DND-41 (cell line): ENCODE measurements around the gene HSD17B2.

Experiments used
- EZH2 ChIP-seq: IDR thresholded peaks from 3 replicates; pipeline ENCODE4 v1.6.1; 2012; ENCODE audit warnings: borderline replicate concordance, low read depth, mild to moderate bottlenecking, moderate library complexity, low read length, inconsistent platforms; ENCODE audit not compliant: severe bottlenecking
- TF ChIP-seq, protein P1 (sequence below): IDR thresholded peaks from 2 replicates; pipeline ENCODE4 v1.5.1; 2012; ENCODE audit warnings: borderline replicate concordance, low read length, moderate library complexity, mild to moderate bottlenecking; ENCODE audit not compliant: poor library complexity, severe bottlenecking; ENCODE audit errors: extremely low read depth

DNA sequence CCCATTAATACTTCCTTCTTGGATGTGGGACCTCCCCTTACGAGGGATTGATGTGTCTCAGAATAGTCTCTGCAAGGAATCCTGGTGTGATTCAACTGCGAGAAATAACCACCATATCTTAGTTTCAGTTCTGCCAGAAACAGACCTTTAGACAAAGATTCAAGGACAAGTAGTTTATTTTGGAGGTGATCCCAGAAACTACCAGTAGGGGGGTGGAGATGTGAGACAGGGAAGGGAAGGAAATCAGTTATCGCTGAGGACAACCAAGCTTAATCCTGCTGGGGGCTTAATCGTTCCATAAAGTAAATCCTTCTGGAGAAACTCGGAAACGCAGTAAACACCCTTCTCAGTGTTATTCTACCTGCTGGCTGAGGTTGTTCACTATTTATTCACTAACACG is 18.8 kb upstream of the HSD17B2 start:
- TF ChIP-seq, protein P1, sequence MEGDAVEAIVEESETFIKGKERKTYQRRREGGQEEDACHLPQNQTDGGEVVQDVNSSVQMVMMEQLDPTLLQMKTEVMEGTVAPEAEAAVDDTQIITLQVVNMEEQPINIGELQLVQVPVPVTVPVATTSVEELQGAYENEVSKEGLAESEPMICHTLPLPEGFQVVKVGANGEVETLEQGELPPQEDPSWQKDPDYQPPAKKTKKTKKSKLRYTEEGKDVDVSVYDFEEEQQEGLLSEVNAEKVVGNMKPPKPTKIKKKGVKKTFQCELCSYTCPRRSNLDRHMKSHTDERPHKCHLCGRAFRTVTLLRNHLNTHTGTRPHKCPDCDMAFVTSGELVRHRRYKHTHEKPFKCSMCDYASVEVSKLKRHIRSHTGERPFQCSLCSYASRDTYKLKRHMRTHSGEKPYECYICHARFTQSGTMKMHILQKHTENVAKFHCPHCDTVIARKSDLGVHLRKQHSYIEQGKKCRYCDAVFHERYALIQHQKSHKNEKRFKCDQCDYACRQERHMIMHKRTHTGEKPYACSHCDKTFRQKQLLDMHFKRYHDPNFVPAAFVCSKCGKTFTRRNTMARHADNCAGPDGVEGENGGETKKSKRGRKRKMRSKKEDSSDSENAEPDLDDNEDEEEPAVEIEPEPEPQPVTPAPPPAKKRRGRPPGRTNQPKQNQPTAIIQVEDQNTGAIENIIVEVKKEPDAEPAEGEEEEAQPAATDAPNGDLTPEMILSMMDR, result peak; percentile 43
- no peak for TF ChIP-seq EZH2
